ENCODE data around the gene PSPN. TPM values are rescaled to one million over a fixed set of nuclear protein-coding genes. Genes with fewer than 3 reads are reported as not detected.

PSPN gene
- total RNA-seq, 1 experiment from 2014 or later, result 1.9 TPM

GRCh38 chr19:6406401-6406800, 30.7 kb upstream of the PSPN start:
- DNase-seq (ENCODE audit: low spot score) (no peak), ATAC-seq (no peak)
- H3K27me3 Mint-ChIP-seq (ENCODE audit: low read depth), result no peaks in the 10 kb centered on the region
- no peaks in the 10 kb centered on the region for H3K36me3 Mint-ChIP-seq
- no peaks in the 10 kb centered on the region for H3K4me1 Mint-ChIP-seq
- ChIA-PET CTCF (no interaction called here), POLR2A (no interaction called here)
- TF ChIP-seq TEAD1 (CRISPR knock-in tag; IDR thresholded peaks at IDR 0.05), result no peak
- TF ChIP-seq NFYB (CRISPR knock-in tag; conservative IDR thresholded peaks at IDR 0.05; ENCODE audit: low read depth), result no peak
- TF ChIP-seq ZNF317 (CRISPR knock-in tag; IDR thresholded peaks at IDR 0.05; ENCODE audit: borderline replicate concordance, low read depth), result no peak
- TF ChIP-seq SMAD3 (CRISPR knock-in tag; IDR thresholded peaks at IDR 0.05; ENCODE audit: borderline replicate concordance), result no peak
- TF ChIP-seq PREB (CRISPR knock-in tag; IDR thresholded peaks at IDR 0.05; ENCODE audit: borderline replicate concordance), result no peak
- no peak for TF ChIP-seq SOX15 (CRISPR knock-in tag; IDR thresholded peaks at IDR 0.05)
- no peak for TF ChIP-seq MLX (CRISPR knock-in tag; IDR thresholded peaks at IDR 0.05)
- no peak for TF ChIP-seq MXD4 (CRISPR knock-in tag; IDR thresholded peaks at IDR 0.05; ENCODE audit: borderline replicate concordance)
- no peak for TF ChIP-seq ARID4B (CRISPR knock-in tag; IDR thresholded peaks at IDR 0.05; ENCODE audit: borderline replicate concordance)
- no peak for TF ChIP-seq USF1 (CRISPR knock-in tag; IDR thresholded peaks at IDR 0.05)
- TF ChIP-seq CDX4 (CRISPR knock-in tag; IDR thresholded peaks at IDR 0.05; ENCODE audit: borderline replicate concordance), result no peak
- no peak for TF ChIP-seq ZBTB21 (CRISPR knock-in tag; IDR thresholded peaks at IDR 0.05; ENCODE audit: borderline replicate concordance)
- no peak for TF ChIP-seq TEAD4 (CRISPR knock-in tag; IDR thresholded peaks at IDR 0.05)
- no peak for TF ChIP-seq ETV6 (CRISPR knock-in tag; IDR thresholded peaks at IDR 0.05)
- no peak for TF ChIP-seq NR1H2 (CRISPR knock-in tag; IDR thresholded peaks at IDR 0.05)
- no peak for TF ChIP-seq FOXP4 (CRISPR knock-in tag; IDR thresholded peaks at IDR 0.05)
- TF ChIP-seq ZNF416 (CRISPR knock-in tag; IDR thresholded peaks at IDR 0.05), result no peak
- no peak overlapping the region for H3K4me3 Mint-ChIP-seq
- no peak overlapping the region for H3K27ac Mint-ChIP-seq
- no peaks in the 10 kb centered on the region for H3K9me3 Mint-ChIP-seq
